ENCODE data around the gene PPFIA1. TPM values are rescaled to one million over a fixed set of nuclear protein-coding genes. Genes with fewer than 3 reads are reported as not detected.
A peak's percentile ranks its signal among the peaks of the same experiment; 100 is the strongest.

PPFIA1 gene
- total and polyA plus RNA-seq, 2 of the 13 experiments (the other 11 are each of a cell fraction or from before 2014, with no cell fraction given) = 29.9 to 45.2 TPM

DNA sequence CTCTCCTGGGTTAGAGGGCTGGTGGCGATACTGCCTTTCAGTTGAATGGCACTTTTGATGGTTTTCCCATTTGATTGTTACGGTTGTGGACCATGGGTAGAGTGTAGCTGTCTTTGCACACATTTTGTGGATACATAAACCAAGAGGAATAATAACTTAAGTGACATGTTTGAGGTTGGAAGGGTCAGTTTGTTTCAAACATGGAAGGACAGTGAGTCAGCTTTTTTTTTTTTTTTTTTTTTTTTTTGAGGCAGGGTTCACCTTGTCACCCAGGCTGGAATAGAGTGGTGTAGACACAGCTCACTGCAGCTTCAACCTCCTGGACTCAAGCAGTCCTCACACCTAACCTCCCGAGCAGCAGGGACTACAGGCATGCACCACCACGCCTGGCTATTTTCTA is 41.1 kb downstream of the PPFIA1 start:
- CTCF ChIA-PET (ENCODE audit: low intra/inter-chr PET ratio, low total read pairs) = no interaction called here
- H3K79me2 ChIP-seq (ENCODE audit: insufficient read depth, low read length) = peaks cover 2% of the 10 kb centered on the region
- peak overlapping the region; percentile 19 for H3K27ac ChIP-seq (ENCODE audit: extremely low read length, insufficient read depth, low read length)

DNA sequence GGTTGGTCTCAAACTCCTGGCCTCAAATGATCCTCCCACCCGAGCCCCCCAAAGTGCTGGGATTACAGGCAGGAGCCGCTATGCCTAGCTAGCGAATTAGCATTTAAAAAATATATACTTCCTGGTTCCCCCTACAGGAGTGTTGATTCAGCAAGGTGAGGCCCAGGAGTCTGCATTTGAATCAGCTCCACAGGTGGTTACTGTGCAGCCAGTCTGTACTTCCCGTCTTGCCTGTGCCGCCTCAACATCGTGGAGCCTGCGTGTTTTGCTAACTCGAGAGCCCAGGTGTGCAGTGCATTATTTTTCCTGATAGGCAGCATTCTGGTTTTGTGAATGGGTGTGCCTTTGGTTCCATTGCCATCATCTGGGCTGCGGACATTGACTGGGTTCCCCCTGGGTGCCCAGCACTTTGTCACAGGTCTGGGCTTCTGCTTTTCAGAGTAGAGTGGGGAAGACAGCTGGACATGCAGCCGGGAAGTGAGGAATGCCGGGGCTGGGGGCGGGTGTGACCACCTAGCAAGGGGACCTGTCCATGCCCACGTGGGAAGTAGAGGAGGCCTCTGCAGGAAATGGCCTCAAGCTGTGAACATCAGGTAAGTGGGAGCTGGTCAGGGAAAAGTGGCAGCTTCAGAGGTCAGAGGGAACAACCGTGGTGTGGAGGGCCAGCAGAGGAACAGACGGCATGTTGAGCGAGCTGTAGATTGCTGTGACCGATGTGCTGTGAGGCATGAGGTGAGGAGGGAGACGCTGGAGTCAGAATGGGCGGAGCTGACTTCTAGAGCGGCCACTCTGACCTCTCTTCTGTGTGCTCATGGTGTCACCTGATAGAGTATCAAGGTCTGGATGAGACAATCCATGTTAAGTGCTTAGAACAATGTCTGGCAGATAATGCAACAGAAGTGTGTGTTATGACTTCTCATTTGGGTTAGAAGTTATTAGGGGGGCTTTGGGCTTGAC is 42.2 kb downstream of the PPFIA1 start:
- ChIA-PET CTCF (ENCODE audit: low intra/inter-chr PET ratio, low total read pairs) (no interaction called here), POLR2A (interaction anchor here (1.3 kb wide), 1 partner anchor 9 kb away, joined by 3 read pairs; no protein-coding TSS in a partner anchor)
- in situ Hi-C loops (cut with HindIII; ENCODE audit: extremely low pct_ligation_motif_present, low pct_unique_long_range_greater_than_20kb) (no loop called here), intact Hi-C loops (cut with micrococcal nuclease; ENCODE audit: unreplicated experiment) (no loop called here)
- Histone ChIP-seq H3K36me3 (replicated peaks in 1 of 2; ENCODE audit: control insufficient read depth in 1 of 2, insufficient read depth in 2 of 2, low read length in 2 of 2) (peaks cover 4 to 7% of the 10 kb centered on the region in 2 experiments; a peak in 3 of 5 replicates), H3K9ac (ENCODE audit: insufficient read depth, low read depth, low read length) (no peak overlapping the region), H3K27me3 (ENCODE audit: control insufficient read depth in 1 of 2, insufficient read depth in 2 of 2, low read length in 2 of 2) (no peaks in the 10 kb centered on the region), H3K4me2 (ENCODE audit: low read depth, low read length) (no peak overlapping the region), H3K79me2 (ENCODE audit: insufficient read depth, low read length) (peaks cover 2% of the 10 kb centered on the region), H3K9me3 (ENCODE audit: low read length) (no peaks in the 10 kb centered on the region), H2AFZ (ENCODE audit: low read length) (no peak overlapping the region), H3K4me1 (ENCODE audit: insufficient read depth, low read length) (peaks cover 18% of the 10 kb centered on the region), H3K4me3 (replicated peaks in 1 of 3; ENCODE audit: insufficient read depth in 1 of 3, low read depth in 2 of 3, low read length in 3 of 3) (no peak overlapping the region), H4K20me1 (ENCODE audit: insufficient read depth, low read length) (no peaks in the 10 kb centered on the region; the same call in 1 of the 2 replicates), H3K27ac (ENCODE audit: extremely low read length, insufficient read depth, low read length) (no peak overlapping the region)
- 91% methylated on average over 14 of the region's 20 CpGs for WGBS (ENCODE audit: low lambda C conversion rate)
- TF ChIP-seq ARHGAP35 (CRISPR knock-in tag; IDR thresholded peaks at IDR 0.05; ENCODE audit: borderline replicate concordance) = no peak
- no peak for TF ChIP-seq PRDM4 (CRISPR knock-in tag; IDR thresholded peaks at IDR 0.05; ENCODE audit: borderline replicate concordance)
- no peak for TF ChIP-seq PCBP2 (optimal IDR thresholded peaks at IDR 0.05; ENCODE audit: low read depth, low read length, poor library complexity, severe bottlenecking)
- no peak for TF ChIP-seq EED (CRISPR knock-in tag; IDR thresholded peaks at IDR 0.05)
- no peak for TF ChIP-seq NONO (IDR thresholded peaks at IDR 0.05)
- TF ChIP-seq NONO (CRISPR knock-in tag; conservative IDR thresholded peaks at IDR 0.05) = no peak
- TF ChIP-seq ZNF326 (CRISPR knock-in tag; IDR thresholded peaks at IDR 0.05; ENCODE audit: borderline replicate concordance) = no peak
- TF ChIP-seq ZNF446 (CRISPR knock-in tag; IDR thresholded peaks at IDR 0.05) = no peak
- TF ChIP-seq ESRRA (CRISPR knock-in tag; IDR thresholded peaks at IDR 0.05; ENCODE audit: low read depth) = no peak
- no peak for TF ChIP-seq NFYC (CRISPR knock-in tag; IDR thresholded peaks at IDR 0.05)
- ATAC-seq (peak; percentile 43; the same call in 2 of the 3 replicates), FAIRE-seq (no peak), DNase-seq (ENCODE audit: low spot score) (no peak)
- BruUV-seq (replicated peaks) = no TSS peak

More for the DNA sequence above, 41.1 kb downstream of the PPFIA1 start:
- intact Hi-C loops (cut with micrococcal nuclease; ENCODE audit: unreplicated experiment) (no loop called here), in situ Hi-C loops (cut with HindIII; ENCODE audit: extremely low pct_ligation_motif_present, low pct_unique_long_range_greater_than_20kb) (no loop called here)
- no peak overlapping the region for H3K9ac ChIP-seq (ENCODE audit: insufficient read depth, low read depth, low read length)
- DNase-seq (ENCODE audit: low spot score) (no peak), ATAC-seq (peak; percentile 30; the same call in 1 of the 3 replicates), FAIRE-seq (no peak)
- H2AFZ ChIP-seq (ENCODE audit: low read length) = no peak overlapping the region
- H3K4me2 ChIP-seq (ENCODE audit: low read depth, low read length) = no peak overlapping the region
- H4K20me1 ChIP-seq (ENCODE audit: insufficient read depth, low read length) = no peaks in the 10 kb centered on the region; the same call in 1 of the 2 replicates
- POLR2A ChIA-PET = no interaction called here
- no peaks in the 10 kb centered on the region for H3K9me3 ChIP-seq (ENCODE audit: low read length)
- H3K27me3 ChIP-seq (ENCODE audit: control insufficient read depth in 1 of 2, insufficient read depth in 2 of 2, low read length in 2 of 2) = no peaks in the 10 kb centered on the region
- TF ChIP-seq ISL2 (CRISPR knock-in tag; IDR thresholded peaks at IDR 0.05) (no peak), NFE2L2 (IDR thresholded peaks at IDR 0.05; ENCODE audit: low read length) (peak; percentile 63; the same call in 1 of the 2 replicates)
- no TSS peak for BruUV-seq (replicated peaks)
- WGBS (ENCODE audit: low lambda C conversion rate) = 99% methylated on average over 4 of the region's 4 CpGs
- no peak overlapping the region for H3K4me3 ChIP-seq (replicated peaks in 1 of 3; ENCODE audit: insufficient read depth in 1 of 3, low read depth in 2 of 3, low read length in 3 of 3)
- H3K4me1 ChIP-seq (ENCODE audit: insufficient read depth, low read length) = peaks cover 18% of the 10 kb centered on the region
- H3K36me3 ChIP-seq (replicated peaks in 1 of 2; ENCODE audit: control insufficient read depth in 1 of 2, insufficient read depth in 2 of 2, low read length in 2 of 2) = peaks cover 2 to 7% of the 10 kb centered on the region in 2 experiments; a peak in 3 of 5 replicates

All from HepG2 (cell line).